G401.6 (cell line): ENCODE results near the gene TMED8.
"Not testable (repeated sequence)": the region's sequence is repeated elsewhere in the genome, so short reads cannot be mapped to it uniquely, and the experiment has no call there.

Experiments used
- FAIRE-seq: peaks from 2 replicates; lab custom pipeline; 2012; peaks lifted over from hg19 to GRCh38; lab: Jason Lieb, UNC

Gene TMED8

DNA sequence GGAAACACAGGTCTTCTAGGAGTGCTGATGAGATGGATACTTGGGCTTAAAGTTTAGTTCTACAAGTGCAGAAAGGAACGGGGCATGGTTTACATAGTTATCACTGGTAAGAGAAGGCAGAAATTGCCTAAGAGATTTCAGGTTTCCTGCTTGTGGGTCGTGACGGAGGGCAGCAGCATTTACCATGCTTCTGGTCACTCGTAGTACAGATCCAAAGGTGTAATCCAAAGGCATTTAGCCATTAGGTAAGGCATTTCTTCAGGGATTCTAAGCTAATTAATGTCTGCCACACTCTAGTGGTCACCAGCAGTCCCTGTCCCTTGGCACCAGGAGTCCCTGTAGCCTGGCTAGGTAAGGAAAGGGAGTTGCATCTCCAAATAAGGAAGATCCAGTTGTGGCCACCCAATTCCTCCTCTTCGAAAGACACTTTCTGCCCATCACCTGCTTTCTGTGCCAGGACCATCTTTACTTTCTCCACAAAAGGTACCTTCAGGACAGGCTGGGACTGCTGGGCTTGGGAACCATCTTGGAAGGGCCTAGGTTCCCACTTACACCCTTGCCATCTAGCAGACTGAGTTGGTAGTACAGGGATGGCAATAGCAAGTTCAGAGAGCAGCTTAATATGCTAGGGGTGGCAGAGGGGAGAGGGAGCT lies 54.5 kb downstream of the TMED8 start:
- no peak for FAIRE-seq

DNA sequence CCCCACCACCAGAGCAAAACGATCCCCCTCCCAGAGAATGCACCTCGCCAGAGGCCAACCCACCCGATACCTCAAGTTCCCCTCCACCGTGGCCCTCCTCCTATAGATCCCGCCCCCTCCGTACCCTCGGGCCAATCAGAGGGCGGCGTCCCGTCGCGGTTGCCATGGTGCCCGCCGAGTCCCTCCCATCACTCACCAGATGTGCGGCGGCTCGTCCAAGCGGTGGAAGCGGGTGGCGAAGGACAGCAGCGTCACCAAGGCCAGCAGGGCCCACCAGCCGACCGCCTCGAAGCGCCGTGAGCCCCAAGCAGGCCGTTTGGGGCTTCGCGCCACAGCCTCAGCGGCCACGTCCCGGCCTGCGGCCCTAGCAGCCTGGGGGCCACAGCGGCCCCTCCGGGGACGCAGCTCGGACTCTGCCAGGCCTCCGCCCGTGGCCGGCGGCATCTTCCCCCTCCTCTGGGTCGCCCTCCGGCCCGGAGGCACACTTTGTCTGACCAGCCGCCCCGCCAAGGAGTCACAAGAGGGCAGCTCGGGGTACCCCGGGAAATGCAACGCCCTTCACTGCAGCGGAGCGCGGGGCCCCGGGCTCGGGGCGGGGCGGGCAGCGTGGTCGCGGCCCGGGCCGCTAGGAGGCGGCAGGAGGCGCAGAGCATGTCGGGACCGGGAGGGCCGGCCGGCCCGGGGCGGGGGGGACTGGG lies 56.5 kb downstream of the TMED8 start, which contains the start of gene POMT2:
POMT2 (minus strand) TSS at position 646 of the 698 bp plus-strand sequence; CDS start at position 444, 202 bp downstream.
- FAIRE-seq = peak; percentile 92

DNA sequence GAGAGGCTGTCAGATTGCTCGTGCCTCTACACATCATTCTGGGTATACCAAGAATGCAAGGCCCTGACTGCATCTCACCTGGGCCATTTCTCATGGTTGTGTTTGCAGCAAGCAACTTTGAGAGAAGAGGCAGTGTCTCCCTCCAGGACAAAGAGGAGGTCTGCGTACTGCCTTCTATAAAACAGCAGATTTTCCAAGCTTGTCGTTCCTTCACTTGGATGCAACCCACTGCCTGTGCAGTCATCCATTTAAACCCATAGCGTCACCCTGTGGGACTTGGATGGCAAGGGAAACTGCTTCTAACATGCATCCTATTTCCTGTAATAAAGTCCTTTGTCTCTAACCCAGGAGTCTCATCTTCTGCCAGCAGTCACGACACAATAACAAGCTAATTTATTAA lies 57.5 kb downstream of the TMED8 start:
- no peak for FAIRE-seq

DNA sequence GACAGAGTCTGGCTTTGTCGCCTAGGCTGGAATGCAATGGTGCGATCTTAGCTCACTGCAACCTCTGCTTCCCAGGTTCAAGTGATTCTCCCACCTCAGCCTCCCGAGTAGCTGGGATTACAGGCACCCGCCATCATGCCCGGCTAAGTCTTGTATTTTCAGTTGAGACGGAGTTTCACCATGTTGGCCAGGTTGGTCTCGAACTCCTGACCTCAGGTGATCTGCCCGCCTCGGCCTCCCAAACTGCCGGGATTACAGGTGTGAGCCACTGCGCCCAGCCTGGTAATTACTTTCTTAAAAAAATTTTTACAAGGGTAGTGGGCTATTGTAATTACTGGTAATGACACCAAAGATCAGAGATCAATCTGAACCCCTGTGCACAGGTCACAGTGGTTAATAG lies 58.1 kb downstream of the TMED8 start:
- not testable (repeated sequence) for FAIRE-seq

DNA sequence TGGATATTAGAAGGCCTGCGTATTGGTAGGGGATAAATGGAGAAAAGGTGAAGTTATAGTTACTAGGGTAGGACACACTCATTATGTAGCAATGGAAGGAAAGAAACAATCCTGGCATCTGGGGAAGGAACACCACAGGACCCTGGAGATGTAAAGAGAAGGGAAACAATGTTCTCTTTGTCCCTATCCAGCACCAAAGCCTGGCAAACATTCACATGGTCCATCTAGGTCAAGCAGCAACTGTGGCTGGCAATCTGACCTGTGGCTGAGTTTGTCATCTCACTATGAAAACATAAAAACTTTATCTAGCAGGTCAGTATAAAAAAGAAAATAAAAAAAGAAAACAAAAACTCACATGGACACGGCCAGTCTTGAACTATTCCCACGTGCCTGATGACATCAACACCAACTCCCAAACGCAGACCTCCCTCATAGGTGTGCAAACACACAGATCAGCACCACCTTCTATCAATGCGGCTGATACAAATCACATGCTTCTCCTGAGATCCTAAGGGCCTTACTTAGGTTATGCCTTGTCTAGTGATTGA lies 58.8 kb downstream of the TMED8 start:
- FAIRE-seq = no peak

DNA sequence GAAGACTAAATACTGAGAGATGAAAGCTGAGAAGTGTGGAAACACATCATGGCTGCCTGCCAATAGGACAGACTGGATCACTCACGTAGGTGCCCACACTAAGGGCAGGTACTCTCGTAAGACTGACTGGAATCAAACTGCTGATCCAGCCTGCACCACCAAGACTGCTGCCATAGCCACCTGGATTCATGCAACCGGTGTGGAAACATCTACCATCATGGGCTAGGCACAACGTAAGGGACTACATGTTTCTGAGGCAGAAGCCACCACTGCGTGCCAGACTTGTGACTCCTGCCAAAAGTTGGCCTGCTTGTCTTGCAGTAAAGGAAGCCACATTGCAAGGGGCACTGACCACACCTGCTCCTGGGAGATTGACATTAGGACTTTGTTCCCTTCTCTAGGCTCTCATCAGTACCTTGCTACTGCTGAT lies 60.0 kb downstream of the TMED8 start:
- FAIRE-seq = no peak

DNA sequence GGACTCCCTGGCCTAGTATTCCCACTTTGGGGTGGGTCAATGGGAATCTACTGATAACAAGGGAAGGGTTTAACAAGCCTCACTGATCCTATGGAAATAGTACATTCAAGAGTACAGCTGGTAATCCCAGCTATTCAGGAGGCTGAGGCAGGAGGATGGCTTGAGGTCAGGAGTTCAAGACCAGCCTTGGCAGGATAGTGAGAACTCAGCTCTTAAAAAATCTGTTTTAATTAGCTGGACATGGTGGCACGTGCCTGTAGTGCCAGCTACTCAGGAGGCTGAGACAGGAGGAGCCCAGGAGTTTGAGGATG lies 60.7 kb downstream of the TMED8 start:
- FAIRE-seq = no peak

DNA sequence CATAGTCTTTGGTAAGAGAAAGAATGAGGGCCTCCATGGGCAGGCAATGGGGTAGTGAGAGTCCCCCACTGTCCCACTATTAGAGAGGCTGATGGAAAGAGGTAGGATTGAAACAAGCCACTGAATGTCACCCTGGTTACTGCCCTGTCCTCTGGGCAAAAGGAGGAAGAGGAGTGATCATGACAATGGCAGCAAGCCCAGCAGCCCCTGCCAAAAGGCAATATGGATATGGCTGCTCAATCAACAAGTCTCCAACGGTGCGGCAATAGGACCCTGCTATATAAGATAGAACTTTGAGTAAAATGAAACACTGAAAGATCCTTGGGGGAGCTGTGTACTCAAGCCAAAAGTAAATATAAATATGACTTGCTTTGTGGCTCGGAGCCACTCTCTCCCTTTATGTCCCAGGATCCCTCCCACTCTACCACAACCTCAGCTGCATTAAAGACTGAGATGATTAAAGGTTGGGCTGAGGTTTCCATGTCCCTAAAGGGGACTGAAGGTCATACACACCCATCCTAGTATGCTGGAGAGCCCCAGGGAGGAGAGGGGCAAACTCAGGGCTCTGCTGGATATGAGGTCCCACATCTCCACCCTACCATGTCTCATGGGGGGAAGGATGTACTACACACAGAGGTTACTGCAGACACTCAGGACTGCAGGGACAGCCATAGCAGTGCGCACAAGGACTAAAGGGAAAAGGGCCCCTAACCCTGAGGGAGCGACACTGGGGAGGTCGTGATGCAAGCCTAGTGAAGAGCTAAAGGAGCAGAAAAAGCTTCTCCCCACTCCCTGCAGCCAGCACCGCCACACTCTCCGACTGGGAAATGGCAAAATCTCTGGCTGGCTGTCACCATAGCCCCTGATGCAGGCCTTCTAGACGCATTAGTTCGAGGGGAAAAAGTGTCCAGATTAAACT lies 62.1 kb downstream of the TMED8 start:
- FAIRE-seq = no peak

DNA sequence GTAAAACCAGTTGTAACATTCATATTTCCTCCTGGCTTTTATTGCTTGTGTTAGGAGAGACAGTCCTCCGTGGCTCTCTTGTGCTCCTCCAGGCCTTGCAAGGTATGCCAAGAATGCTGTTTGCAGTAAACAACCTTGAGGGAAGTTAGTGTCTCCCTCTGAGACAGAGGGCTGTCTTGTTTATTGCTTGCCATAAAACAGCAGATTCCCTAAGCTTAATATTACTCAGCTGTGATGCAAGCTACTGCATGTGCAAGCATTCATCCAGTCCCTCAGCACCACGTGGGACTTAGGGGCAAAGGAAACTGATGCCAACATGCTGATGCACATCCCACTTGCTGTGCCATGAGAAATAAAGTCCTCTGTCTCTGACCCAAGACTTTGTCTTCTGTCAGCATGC lies 62.9 kb downstream of the TMED8 start:
- FAIRE-seq = no peak

DNA sequence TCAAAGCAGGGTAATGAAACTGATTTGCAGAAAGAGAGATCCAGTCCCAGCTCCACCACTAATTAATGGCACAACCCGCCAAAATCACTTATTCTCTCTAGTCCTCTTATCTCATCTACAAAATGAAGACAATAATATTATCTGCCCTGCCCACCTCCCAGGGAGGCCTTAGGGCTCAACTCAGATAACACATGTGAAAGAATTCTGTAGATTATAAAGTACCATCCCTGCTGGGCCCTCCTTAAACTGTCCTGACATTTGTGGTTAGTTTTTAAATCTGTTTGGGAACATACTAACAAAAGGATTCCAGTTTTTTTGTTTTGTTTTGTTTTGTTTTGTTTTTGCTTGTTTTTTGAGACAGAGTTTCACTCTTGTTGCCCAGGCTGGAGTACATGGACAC lies 63.5 kb downstream of the TMED8 start:
- no peak for FAIRE-seq

DNA sequence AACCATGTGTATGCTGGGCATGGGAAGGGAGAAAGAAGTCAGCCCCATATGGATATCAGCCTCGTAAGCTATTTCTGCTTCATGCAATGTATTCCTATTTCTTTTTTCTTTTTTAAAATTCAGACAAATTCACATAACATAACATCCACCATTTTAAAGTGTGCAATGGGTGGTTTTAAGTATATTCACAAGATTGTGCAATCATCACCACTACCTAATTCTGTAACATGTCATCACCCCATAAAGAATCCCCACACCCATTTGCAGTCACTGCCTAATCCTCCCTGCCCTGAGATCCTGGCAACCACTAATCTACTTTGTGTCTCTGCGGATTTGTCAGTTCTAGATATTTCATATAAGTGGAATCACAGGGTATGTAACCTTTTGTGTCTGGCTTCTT lies 65.7 kb downstream of the TMED8 start:
- no peak for FAIRE-seq

DNA sequence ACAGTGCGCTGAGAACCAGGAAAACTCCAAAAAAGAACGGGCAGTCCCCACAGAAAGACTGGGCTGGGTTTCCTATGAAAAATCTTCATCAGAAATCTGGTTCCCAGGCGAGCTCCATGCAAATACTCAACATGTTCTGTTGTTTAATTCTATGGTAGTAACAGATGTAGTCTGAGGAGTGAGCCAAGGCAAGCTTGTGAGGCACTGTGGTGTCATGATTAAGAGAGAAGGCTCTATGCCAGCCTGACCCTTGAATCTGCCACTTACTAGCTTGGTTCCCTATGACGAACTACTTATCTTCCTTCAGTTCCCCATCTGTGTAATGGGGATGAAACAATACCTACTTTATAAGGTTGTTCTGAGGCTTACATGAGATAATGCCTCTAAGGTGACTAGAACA lies 66.9 kb downstream of the TMED8 start:
- no peak for FAIRE-seq

DNA sequence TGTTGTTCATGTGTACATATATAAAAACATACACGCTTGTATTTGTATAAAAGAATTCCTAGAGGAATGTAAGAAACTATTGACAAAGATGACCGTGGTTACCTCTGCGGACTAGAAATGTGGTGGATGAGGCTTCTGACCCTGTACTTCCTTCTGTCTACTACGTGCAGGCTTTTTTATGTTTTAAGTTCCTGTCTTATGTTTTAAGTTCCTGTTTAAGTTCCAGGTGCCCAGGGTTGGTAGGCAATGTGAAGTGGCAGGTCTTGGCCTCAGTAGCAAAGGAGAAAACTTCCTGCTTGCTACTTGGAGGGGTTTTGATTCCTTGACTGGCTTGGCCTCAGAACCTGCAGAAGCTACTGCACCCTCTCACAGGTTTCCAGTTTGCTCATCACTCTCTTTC lies 67.8 kb downstream of the TMED8 start:
- FAIRE-seq = no peak

DNA sequence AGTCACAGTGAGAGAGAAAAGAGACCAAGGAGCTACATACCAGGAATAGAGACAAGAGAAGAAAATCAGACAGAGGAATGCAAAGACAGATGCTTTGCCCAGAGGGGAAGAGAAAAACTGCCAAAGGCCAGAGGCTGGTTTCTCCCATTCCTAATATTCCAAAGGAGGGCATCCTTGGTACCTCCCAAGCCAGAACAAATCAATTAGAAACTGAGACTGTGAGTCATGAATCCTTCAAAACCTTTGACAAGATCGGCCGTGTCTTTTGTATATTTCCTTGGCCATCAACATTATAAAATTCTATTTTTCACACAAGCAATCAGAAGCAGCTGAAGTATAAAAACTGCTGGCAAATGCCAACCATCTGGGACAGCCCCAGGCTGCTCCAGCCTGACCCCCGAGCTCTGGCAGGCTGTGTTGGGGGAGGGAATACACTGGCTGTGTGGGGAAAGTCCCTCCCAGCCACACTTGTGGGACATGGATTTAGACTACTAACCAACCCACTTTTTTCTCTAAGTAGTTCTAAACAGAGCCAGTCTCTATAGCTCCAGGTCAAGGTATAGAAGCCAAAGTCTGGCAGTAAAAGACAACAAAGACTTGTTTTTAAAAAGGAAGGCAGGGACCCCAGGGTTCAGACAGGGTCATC lies 69.9 kb downstream of the TMED8 start:
- no peak for FAIRE-seq

DNA sequence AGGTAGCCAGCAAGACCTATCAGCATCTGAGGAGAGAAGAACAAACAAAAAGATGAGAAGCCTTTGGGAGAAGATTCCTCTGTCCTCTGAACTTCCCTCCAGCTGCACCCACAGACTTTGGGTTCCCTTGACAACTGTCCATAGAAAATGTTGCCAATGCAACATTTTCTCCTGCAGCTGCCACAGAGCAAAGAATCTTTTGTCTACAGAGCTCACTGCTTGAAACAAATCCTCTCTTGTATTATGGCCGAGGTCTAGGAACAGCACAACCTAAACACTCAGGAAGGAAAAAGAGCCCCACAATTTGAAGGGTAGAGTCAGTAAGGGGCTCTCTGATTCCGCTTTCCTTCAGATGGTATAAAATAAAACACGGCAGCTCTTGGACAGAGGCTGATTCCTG lies 70.5 kb downstream of the TMED8 start:
- FAIRE-seq = no peak

DNA sequence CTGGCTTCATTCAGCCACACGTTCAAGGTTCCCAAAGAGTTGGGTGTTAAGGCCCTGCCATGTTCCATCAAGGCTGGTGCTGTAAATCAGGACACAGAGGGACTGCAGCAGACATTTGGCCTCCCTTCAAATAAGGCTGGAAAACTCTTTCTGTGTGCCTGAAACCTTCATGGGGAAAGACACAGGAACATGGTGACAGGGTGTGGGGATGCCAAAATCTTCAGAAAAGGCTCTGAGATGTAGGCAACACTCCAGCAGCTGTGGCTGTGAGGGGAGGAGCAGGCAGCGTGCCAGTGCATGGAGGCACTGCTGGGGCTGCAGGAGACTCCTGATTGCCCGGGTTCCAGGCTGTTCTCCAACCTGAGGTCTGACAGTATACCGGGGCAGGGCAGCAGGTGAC lies 71.2 kb downstream of the TMED8 start:
- no peak for FAIRE-seq

DNA sequence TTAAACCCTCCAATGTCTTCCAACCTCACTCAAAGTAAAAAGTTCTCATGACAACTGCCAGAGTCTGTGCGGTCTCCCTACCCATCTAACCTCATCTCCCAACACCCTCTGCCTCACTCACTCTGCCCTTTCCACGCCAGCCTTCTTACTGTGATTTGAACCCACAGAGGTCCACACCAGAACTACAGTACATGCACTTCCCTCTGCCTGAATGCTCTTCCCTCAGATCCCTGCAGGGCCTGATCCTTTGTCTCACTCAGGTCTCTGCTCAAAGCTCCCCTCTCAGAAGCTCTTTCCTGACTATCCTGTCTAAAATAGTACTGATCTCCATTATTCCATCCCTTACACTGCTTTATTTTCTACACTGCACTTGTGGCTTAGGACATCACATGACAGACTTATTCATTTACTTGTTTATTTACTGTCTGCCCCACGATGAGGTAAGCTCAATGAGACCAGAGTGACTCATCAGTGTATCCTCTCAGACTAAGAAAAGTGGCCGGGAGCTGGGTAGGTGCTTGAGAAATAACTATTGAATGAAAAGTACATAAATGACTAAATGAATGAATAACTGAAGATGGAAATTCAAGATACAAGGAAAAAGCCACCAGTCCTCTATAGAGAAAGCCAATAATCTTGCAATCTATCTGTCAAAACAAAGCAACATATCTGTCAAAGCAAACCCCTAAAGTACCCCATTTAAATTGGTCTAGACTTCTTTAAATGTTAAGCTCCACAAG lies 73.3 kb downstream of the TMED8 start:
- FAIRE-seq = no peak

DNA sequence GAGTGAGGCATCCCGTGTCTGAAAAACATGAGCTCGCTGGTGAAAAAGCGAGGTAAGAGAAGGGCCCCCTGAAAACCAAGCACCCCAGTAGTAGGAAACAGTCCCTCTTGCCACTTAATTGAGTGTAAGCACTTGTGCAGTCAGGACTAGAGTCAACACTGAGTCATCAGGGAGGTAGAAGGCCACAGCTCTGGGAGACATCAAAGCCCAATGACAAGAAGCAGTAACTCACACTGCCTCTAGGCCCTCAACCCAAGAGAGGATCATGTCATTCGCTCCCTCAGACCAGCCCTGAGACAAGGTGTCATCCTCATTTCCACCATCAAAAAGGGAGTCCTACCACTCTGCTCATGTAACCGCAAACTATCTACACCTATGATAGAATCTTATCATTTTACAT lies 74.0 kb downstream of the TMED8 start:
- no peak for FAIRE-seq

DNA sequence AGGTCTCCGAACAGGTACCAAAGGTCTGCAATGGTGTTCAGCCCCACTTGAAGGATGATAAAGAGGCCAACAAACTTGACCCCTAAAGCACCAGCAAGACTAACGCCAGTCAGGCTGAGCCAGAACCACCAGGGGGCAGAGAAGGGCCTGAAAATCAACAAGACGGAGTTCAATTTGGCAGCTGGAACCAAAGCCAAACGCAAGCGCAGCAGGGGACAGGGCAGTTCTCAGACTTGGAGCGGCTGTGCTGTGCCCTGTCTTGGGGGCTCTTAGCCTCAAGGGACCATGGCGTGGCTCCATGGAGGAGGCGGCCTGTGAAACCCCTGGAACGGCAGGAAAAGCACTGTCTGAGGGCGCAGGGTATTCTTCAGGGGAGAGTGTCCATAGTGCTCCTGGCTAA lies 75.8 kb downstream of the TMED8 start:
- no peak for FAIRE-seq

DNA sequence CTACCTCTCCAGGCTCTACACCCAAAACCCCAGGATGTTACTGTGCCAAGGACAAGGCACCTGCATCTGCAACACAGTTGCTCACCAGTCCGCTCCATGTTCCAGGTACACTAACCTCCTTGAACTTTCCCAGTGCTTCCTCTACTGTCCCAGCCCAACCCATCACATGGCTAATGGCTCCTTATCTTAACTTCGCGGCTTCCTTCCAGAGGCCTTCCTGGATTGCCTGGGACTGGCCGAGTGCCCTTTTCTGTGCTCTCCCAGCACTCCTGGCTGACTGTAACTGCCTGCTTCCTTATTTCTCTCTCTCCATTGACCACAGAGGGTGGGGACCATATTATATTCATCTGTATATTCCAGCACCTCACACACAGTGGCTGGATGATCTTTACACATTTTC lies 77.1 kb downstream of the TMED8 start:
- no peak for FAIRE-seq

DNA sequence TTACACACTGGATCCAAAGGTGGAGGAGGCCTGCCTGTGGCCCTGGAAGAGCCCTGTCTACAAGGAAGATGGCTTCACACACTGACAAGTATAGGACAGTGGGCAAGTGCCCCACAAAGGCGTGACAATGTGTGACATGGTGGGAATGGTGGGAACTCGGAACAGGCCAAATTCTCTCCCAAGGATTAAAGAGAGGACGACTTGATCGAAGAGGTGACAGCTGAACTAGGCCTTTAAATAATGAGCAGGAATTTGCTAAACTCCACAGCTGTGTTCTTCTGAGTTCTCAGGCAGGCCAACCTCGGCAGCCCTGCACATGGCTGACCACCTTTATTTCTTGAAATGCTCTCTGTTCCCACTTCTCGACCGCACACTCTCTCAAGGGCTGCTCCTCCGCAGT lies 80.0 kb downstream of the TMED8 start:
- no peak for FAIRE-seq

DNA sequence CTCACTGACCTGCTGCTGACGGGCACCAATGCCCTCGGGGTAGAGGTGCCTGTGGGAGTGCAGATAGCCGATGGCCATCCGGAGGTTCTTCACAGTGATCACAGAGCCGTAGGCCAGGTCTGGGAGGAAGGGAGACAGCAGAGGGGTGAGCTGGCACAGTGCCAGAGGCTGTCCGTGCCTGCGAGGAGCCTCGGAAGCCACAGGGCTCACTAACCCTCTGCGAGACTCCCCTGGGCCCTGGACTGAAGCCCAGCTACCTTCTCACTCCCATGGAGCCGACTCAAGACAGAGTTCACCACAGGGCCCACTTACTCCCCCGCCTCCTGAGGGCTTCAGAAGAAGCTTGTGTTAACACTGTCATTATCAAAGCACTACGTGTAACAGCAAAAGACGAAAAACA lies 80.7 kb downstream of the TMED8 start:
- FAIRE-seq = no peak
